GM19023 (cell line): ENCODE results near the gene SLC13A2.
A peak's percentile ranks its signal among the peaks of the same experiment; 100 is the strongest.

ENCODE experiments used
- ATAC-seq: cut with Tn5 transposase; IDR thresholded peaks from one replicate; pipeline ENCODE4 v1.9.1; 2021; ENCODE audit warnings: mild to moderate bottlenecking, moderate library complexity; ENCODE audit not compliant: unreplicated experiment

SLC13A2 gene

GRCh38 chr17:28470266-28470913, 3.1 kb upstream of the SLC13A2 start:
- ATAC-seq = no peak

- no peak for ATAC-seq
Observed at GRCh38 chr17:28470914-28471366, 2.5 kb upstream of the SLC13A2 start.

- no peak for ATAC-seq
Observed at GRCh38 chr17:28471531-28472342, 1.7 kb upstream of the SLC13A2 start.

- ATAC-seq = no peak
Observed at GRCh38 chr17:28472871-28473497, 460 bp upstream of the SLC13A2 start.

GRCh38 chr17:28474111-28474531, 677 bp downstream of the SLC13A2 start:
- no peak for ATAC-seq

- ATAC-seq = no peak
Observed at GRCh38 chr17:28475151-28475900, 1.9 kb downstream of the SLC13A2 start.

GRCh38 chr17:28476076-28476865, 2.8 kb downstream of the SLC13A2 start:
- no peak for ATAC-seq

GRCh38 chr17:28477928-28478327, 4.5 kb downstream of the SLC13A2 start:
- no peak for ATAC-seq

GRCh38 chr17:28478712-28479615, 5.5 kb downstream of the SLC13A2 start:
- no peak for ATAC-seq

- ATAC-seq = no peak
Observed at GRCh38 chr17:28480278-28480677, 6.8 kb downstream of the SLC13A2 start.

- no peak for ATAC-seq
Observed at GRCh38 chr17:28480799-28481571, 7.5 kb downstream of the SLC13A2 start.

GRCh38 chr17:28482551-28483199, 9.2 kb downstream of the SLC13A2 start:
- ATAC-seq = no peak

GRCh38 chr17:28484296-28484695, 10.9 kb downstream of the SLC13A2 start:
- peak; percentile 80 for ATAC-seq

- no peak for ATAC-seq
Observed at GRCh38 chr17:28485049-28485448, 11.6 kb downstream of the SLC13A2 start.

GRCh38 chr17:28487881-28488532, 14.6 kb downstream of the SLC13A2 start:
- ATAC-seq = no peak

GRCh38 chr17:28488533-28489276, 15.3 kb downstream of the SLC13A2 start:
- no peak for ATAC-seq

GRCh38 chr17:28491286-28491685, 17.8 kb downstream of the SLC13A2 start:
- ATAC-seq = no peak
